Stimulated activated CD8-positive, alpha-beta memory T cell treated with anti-CD3 and anti-CD28 coated beads, Interleukin-7, amount 100 ng/mL, for 24 hours (primary cell): ENCODE results near the gene ANO6.

ENCODE experiments used
- DNase-seq: peaks from one replicate; pipeline ENCODE4 v3.0.0-alpha.2; 2020; ENCODE audit warnings: low read depth

Gene ANO6

DNA sequence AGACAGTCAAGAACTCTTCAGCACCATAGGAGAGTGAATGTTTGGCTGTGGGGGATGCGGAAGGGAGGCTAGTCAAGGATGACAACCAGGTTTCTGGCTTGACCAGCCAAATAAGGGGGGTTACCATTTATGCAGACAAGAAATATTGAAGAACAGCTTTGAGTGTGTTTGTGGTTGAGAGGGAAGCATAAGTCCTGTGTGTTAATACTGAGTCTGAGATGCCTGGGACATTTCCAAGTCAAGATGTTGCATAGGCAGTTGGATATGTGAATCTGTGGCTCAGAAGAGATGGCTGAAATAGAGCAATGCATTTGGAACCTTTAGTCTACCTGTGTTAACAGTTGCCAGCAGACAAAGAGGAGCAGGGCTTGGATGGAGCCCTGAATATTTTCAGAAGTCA, 66.1 kb downstream of the ANO6 start:
- no peak for DNase-seq

DNA sequence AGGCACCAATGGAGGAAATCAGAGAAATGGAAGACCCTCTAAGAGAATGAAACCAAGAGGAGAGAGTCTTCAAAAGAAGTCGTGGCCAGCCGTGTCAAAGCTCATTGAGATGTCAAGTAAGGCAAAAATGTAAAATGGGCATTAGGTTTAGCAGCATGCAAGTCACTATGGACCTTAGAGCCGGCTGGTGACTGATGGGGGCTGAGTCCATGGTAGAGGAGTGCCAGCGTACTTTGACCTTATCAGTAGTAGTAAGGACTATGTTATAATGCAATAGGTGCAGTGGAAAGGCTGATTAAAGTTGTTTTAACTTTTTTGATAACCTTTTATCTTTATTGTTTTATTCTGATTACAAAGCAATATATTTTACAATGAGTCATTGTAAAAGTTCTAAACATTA, 66.5 kb downstream of the ANO6 start:
- DNase-seq: no peak

DNA sequence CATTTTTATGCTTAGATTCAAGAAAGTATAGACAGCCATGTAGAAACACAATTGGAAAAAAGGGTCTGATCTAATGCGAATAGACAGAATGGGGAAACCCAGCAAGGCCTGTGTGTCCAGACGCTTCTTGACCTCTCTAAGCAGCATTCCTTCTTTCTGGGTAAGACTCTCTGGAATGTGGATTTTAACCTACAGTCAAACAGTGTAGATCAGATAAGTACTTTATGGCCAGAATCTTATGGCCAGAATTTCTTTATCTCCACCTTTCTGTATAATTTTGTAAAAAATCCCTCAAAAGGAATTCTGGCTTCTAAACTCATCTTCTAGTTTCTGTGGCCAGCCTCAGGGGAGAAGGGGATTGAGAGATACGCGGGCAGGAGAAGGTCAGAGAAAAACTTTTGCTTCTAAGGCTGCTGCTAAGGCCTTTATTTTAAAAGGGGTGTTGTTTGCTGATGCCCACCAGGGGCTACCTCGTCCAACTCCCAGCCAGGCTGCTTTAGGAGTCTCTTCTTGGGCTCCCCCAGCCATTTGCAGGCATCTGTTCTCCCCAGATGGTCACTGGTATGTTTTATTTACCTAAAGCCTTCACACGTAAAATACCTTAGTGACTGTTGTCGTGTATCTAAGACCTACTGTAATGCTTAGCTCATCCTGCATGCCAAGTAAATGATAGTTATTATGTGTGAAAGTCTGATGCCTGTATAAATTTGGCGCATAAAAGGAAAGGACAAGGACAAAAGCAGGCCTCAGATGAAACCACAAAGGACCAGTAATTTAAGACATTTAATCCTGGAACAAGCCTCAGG, 68.4 kb downstream of the ANO6 start:
- no peak for DNase-seq

DNA sequence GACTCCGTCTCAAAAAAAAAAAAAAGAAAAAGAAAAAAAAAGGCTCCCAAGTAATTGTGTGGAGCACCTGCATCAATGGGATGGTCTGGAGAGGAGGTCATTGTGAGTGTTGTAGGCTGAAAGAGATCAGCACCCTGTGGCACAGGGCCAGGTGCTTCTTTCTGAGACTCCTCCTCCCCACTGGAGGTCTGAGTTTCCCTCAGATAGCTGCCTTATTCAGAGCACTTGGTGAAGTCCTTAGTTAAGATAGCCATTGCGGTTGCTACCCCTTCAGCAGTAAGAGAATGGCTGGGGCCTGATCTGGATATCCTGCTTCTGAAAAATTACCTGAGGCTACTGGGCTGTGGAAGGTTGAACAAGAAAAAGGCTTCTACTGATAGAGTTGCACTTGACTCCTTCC, 69.8 kb downstream of the ANO6 start:
- no peak for DNase-seq

DNA sequence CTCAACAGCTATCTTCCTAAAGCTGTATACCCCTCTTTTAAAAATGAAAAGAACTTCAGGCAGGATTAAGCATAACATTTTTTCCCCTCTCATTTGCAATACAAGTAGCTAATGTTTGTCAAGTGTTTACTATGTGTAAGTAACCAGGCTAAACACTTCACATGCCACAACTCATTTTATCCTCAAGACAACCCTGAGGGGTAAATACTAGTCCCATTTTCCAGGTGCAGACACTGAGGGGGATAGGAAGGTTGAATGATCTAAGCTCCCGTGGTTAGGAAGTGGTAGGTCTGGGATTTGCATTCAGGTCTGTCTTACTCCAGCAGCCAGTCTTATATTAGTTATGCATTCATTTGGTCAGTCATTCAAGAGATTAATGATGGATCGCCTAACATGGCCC, 70.7 kb downstream of the ANO6 start:
- no peak for DNase-seq

DNA sequence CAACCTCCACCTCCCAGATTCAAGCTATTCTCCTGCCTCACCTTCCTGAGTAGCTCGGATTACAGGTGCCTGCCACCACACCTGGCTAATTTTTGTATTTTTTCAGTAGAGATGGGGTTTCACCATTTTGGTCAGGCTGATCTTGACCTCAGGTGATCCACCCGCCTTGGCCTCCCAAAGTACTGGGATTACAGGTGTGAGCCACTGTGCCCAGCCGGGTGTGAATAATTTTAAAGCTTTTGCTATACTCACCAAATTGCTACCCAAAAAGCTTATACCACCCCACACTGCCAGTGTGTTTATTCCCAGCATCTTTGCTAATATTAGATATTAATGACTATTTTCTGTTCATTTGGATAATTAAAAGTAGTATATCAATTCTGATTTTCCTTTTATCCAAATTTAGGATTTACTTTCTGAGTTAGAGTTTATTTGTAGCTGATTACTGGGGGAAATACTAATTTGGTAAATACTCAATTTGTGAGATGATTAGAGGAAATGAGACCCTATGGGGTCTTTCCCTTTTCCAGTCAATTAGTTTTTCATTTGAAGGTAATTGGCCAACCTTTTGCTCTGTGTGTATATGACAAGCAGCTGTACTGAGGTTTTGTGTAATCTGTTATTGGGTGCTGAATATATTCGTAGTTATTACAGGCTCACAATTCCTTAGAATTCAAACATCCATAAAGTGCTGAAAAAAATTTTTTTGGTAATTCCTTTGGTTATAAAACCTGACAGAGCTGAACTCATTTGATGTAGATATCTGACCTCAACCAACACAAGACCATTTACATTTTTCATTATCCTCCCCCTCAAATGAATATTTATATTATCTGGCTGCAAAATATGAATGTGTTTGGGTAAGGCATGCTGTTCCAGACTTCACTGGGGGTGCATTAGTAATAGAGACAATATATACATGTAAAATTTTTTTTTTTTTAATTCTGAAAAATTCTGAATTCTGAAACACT, 73.6 kb downstream of the ANO6 start:
- DNase-seq: no peak

DNA sequence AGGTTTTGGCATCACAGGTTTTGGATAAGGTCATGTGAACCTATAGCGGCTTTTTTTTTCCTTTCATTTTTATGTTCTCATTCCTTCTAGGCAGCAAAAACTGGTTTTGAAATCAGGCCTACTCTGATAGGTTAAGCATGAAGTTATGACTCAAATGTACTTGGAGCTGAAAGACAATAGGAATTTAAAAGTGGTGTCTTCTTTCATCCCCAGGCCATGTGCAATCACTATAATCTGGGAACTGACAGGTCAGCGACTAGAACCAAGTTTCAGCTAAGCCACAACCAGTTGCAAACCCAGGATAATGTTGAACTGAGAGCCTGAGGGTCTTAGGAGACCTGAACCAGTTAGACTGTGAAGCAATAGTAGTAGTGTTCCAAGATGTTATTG, 74.3 kb downstream of the ANO6 start:
- DNase-seq: no peak

DNA sequence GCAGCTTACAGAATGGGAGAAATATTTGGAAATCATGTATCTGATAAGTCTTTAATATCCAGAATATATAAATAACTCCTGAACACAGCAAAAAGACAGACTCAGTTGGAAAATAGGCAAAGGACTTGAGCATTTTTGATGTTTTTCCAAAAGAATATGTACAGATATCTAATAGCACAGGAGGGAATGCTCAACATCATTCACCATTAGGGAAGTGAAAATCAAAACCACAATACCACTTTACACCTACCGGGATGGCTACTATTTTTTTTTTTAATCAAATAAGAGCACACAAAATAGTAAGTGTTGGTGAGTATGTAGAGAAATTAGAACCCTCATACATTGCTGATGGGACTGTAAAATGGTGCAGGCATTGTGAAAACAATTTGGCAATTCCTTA, 75.6 kb downstream of the ANO6 start:
- no peak for DNase-seq

DNA sequence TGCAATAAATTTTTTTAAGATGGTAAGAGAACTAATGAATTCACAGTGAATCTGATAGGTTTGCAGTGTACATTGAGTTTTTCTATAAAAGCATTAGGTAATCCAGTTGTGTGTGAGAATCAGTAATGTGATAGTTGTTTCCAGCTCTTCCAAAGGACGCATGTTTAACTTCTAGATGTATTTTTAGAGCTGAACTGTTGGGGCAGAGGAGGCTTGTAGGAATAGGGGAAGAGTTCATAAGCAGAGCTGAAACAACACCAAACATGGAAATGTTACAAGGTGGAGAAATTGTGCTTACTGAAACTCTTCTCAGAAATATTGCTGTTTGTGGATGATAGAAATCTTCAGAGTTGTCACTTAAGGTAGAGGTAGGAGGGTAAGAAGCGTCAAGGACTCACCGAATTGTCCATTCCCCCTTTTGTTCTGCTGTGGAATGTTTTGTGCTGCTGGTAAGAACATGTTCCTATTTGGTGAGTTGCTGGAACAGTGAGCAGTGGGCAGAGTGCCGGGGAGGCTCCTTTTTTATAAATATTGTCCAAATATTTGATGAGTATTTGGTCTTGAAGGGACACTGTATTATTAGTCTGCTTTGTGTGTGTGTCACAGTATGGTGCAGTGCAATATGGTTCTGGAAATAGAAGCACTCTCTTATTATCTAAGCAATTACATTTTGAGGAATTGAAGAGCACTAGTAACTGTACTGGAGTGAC, 76.7 kb downstream of the ANO6 start:
- DNase-seq: no peak

DNA sequence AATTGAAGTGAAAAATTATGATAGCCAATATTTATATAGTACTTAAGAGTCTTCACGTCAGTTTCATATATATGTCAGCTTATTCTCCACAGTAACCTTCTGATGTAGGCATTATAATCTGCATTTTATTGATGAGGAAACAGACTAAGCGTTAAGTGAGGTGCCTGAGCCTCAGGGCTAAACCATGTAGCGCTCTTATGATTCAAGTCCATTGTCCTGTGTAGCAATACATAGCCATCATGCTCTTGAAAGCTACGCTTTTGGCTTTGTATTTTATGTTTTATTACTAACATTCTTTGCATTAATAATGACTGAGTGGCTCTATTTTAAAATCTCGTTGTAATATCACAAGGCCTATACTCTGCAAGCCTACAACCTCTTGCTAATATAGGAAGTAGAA, 79.0 kb downstream of the ANO6 start:
- no peak for DNase-seq

DNA sequence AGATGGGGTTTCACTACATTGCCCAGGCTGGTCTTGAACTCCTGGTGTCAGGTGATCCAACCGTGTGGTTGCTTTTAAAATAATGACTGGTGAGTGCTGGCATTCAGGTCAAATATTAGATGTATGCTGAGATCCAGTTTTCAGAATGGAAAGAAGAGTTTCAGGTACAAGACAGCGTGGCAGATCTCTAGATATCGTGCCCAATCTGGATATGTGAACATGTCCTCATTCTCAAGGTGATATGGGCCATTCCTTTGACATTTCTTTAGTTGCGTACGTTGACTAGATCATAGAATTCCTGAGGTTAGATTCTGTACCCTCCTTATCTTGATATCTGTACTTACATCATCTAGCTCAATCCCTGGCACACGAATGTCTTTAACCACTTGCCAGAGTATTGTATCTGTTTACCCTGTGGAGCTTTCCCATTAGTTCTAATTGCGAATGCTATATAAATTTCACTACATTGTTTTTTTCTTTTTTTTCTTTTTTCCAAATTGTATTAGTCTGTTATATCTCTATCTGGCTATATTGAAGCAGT, 80.2 kb downstream of the ANO6 start:
- DNase-seq: no peak

DNA sequence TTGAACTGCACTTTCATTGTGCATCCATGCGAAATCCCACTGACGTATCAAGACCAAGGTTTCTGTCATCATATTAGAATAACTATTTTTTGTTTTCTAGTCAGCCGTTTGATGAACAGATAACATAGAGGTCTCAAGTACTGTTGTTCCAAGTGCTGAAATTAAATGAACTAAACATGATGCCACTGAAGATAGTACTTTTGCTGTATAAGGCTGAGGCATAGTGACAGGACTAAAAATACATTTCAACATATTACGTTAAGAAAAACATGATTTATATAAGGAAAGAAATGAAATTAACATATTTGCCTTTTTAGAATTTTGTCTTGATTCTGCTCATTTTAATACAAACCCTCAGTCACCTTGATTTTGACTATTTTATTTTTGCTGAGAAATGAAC, 82.2 kb downstream of the ANO6 start:
- no peak for DNase-seq

DNA sequence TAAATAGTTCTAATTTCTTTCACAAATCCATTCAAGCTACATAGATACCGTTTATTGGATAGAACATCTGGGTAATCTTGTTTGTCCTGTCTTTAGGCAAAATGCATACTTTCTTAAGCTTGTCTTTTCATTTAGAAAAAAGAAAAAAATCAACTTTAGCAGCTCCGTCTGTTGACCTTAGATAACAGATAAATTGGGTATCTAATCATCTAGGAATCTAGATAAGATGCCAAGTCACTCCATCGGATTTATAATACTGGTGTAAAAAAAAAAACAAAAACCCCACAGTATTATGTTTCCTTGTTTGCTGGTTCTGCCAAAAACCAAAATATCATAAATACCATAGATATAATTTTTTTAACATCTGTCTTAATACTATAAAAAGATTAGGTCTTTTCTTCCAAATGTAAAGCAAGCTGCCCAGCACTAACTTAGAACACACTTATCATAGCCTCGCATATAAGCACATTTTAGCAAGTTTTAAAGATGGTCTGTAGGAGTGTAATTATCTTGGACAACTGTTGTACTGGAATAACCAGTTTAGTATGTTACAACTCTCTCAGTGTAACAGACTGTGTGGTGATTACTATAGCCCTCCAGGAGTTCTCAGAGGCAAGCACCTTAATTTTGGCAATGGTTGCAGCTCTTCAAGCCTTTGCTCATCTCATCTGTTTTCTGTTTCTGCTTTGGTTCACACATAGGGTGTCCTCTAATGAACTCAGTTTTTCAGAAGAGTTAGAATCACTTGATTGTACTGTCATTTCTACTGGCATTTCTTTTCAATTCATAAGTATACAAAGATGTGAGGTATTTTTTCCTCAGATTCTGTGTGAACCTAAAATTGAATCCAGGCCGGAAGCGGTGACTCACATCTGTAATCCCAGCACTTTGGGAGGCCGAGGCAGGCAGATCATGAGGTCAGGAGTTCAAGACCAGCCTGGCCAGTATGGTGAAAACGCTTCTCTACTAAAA, 83.1 kb downstream of the ANO6 start:
- DNase-seq: no peak

DNA sequence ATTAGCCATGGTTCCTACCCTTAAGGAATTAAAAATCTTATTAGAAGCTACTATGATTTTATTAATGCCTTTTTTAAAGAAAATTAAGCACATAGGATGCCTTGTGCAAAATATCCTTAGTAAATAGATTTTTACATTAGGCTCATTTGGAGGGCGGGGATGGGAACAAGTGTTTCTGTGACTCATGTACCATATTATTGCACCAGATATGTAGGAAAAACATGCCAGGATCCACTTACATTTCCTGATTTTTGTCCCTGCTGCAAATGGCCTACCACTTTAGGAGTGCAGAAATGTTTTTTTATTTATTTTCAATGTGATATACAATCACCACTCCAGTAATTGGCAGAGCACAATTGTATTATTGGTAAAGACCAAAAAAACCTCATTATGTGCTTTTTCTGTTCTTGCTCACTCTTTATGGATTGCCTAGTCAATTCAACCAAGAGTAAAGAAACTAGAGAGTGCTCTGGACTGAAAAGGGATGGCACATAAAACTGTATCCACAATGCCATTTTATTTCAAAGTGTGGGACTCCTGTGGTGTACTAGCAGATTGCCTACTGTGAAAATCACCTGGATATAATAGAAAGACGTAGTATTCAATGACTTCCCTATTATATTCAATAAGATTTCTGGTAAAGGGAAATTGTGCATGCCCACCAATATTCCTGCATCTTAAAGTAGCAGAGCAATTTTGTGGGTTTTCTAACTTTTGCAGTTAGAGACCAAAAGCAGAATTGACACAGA, 86.9 kb downstream of the ANO6 start:
- no peak for DNase-seq

DNA sequence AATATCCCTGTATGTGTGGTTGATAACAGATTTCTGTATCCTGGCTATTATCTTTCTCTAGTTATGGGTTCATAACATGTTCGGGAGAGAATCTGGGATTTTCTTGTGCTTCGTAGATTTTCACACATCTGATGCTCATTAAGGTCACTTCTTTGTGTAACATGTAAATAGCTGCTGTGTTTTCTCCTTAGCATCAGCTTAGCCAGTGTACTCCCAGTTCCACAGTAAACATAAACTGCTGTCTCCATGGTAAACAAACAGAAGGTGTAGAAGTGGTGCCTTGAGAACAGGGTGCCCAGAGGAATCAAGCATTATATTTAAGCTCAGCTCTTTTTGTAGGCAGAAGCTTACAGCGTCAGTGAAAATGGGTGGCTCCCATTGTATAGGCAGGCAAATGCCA, 88.0 kb downstream of the ANO6 start:
- no peak for DNase-seq

DNA sequence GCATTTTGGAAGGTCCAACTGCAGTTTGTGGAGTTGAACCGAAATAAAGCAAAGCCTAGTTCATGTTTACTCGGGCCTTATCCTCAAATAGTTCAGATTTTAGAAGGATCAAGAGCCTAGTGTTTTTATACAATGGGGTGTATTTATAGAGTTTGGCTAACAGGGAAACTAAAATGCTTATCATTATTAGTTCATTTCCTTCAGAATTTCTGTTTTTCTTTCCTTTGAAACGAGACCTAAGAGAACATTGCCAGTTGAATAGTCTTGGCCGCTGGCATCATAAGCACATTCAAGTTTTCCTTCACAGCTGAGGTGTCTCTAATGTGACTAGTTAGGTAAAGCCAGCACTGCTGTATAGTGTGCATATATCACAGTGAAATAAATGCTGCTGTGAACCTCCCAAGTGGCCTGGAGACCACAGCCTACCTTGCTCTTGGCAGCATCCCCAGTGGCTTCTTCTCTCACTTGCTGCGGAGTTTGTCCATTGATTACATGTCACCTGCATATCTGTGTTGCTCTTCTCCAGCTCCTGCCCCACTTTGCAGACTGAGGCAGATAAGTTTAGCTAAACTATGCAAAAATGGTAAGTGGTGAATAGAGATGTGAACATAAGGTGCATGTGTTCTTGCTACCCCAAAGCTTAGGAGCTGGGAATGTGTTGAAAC, 88.8 kb downstream of the ANO6 start:
- no peak for DNase-seq

DNA sequence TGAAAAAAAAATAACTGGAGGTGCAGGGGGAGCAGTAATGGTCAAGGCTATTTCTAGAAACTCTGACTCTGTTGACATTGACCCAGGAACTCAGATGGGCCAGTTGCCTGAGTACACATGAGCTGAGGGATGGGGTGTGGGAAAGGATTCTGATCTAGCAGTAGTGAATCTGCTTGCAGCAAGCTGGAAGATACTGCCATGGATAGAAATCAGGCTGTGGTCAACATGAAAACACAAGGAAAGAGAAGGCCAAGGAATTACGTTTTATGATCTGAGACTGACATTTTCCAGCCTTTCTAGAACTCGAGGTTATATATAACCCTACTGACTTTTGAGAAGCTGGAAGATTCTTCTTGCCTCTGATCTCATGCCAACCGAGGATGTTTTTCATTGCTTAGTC, 90.0 kb downstream of the ANO6 start:
- no peak for DNase-seq

DNA sequence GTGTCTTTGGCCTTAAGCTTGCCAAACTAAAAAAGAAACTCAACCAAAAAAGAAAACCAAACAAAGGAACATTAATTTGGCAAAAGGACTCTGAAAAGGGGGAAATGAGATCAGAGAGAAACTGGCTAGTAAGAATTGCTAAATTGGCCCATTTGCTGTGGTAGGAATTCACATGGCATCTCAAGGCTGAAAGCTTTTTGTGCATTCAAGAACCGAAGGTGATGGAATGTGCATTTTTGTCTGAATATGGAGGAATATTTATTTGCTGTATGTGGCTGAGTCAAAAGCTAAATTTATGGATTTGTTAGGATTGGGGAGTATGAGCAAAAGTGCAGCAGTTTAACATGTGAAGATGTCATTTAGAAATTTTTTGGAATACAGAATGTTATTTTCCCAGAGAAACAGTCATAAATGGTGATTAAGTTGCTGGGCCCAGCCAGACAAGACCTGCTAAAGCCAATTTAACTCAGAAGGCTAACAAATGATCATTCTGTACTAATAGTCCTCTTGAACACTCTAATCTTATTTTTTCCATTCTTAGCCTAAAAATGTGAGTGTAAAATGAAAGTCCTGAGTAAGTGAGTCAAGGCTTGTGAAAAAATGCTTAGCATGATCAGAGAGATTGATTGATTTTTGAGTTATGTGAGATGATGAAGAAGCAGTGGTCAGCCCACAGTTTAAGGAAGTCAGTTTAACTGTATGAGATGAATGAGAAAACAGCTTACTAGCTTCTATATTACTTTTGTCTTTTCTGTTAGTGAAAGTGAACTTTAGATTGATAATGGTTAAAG, 94.1 kb downstream of the ANO6 start:
- DNase-seq: no peak

DNA sequence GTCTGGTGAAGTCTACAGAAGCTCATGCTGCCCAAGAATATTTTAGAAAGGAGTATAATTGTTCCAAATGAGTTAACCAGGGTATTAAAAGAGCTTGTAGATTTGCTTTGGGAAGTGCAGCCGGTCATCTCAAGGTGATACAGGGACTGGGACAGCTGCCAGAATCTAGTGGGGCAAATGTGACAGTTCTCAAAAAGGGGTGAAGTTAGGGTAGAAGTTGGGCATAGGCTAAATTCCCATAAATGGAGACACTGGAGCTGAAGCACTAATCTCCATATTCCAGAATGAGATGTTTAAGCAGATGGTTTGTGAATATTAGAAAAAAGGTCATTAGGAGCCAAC, 94.7 kb downstream of the ANO6 start:
- DNase-seq: no peak
